Muscle of arm (tissue), 12 donors: ENCODE measurements around the gene OR2M3. TPM values are rescaled to one million over a fixed set of nuclear protein-coding genes. Genes with fewer than 3 reads are reported as not detected.

Source experiments
- polyA plus RNA-seq, 12 donors: library from polyadenylated mRNA; unstranded; fragments of 120-200 nt; gene quantifications; one replicate each; pipeline ENCODE4 v1.2.1, GENCODE V29; 2013; ENCODE audit not compliant: insufficient read length in 12 of 12

Gene OR2M3
- polyA plus RNA-seq, 12 donors: 0.03 to 0.04 (median 0.03) TPM; not detected in 8

Other genes starting within 250 kb of the OR2M3 start
- not detected for gene OR2L8, start 248.4 kb upstream of the OR2M3 start, polyA plus RNA-seq
- not detected for gene OR2AK2, start 232.0 kb upstream of the OR2M3 start, polyA plus RNA-seq
- not detected for gene OR2L5, start 183.6 kb upstream of the OR2M3 start, polyA plus RNA-seq
- gene OR2L2, start 167.2 kb upstream of the OR2M3 start, polyA plus RNA-seq: under 1 TPM in 2 of 12 donors, not detected in 10; 0.05 to 0.07 TPM
- gene OR2L3, start 150.4 kb upstream of the OR2M3 start, polyA plus RNA-seq: not detected
- not detected for gene OR2L13, start 102.1 kb upstream of the OR2M3 start, polyA plus RNA-seq
- gene OR2M5, start 52.1 kb upstream of the OR2M3 start, polyA plus RNA-seq: not detected
- not detected for gene OR2M2, start 22.4 kb upstream of the OR2M3 start, polyA plus RNA-seq
- under 1 TPM in 6 of 12 donors, not detected in 6; 0.03 to 0.07 (median 0.04) TPM for gene OR2M4, start 34.2 kb downstream of the OR2M3 start, polyA plus RNA-seq
- not detected for gene OR2T33, start 80.7 kb downstream of the OR2M3 start, polyA plus RNA-seq
- gene OR2T12, start 106.2 kb downstream of the OR2M3 start, polyA plus RNA-seq: under 1 TPM in 1 of 12 donors, not detected in 11; 0.04 TPM
- gene OR2M7, start 127.3 kb downstream of the OR2M3 start, polyA plus RNA-seq: not detected
- gene OR14C36, start 151.5 kb downstream of the OR2M3 start, polyA plus RNA-seq: not detected
- not detected for gene OR2T4, start 164.4 kb downstream of the OR2M3 start, polyA plus RNA-seq
- gene OR2T6, start 178.5 kb downstream of the OR2M3 start, polyA plus RNA-seq: not detected
- gene OR2T1, start 205.8 kb downstream of the OR2M3 start, polyA plus RNA-seq: not detected
- not detected for gene OR2T2, start 248.4 kb downstream of the OR2M3 start, polyA plus RNA-seq